HepG2 (cell line): Measurements from ENCODE around the gene TEX26. TPM values are rescaled to one million over a fixed set of nuclear protein-coding genes. Genes with fewer than 3 reads are reported as not detected.

ENCODE experiments used
- ATAC-seq: fragments of 200-7000 bp; cut with Tn5 transposase; 3 replicates; pipeline ENCODE4 v1.9.1; 2020; ENCODE audit warnings: mild to moderate bottlenecking, moderate library complexity
- BruUV-seq: library from RNA; stranded (reverse); fragments of 400-500 nt; replicated peaks from 2 replicates; lab custom pipeline; 2021; lab: Mats Ljungman, UMichigan
- CTCF ChIA-PET: fragments of 300-600 bp; formaldehyde crosslinking; extraction: SDS; loops from one replicate; lab custom pipeline; 2021; ENCODE audit warnings: low total read pairs, inconsistent platforms, low intra/inter-chr PET ratio; lab: Yijun Ruan, JAX
- POLR2A ChIA-PET: fragments of 350-600 bp; sonication (Branson Sonifier 250); formaldehyde crosslinking; loops from one replicate; lab custom pipeline; 2020; ENCODE audit warnings: antibody characterized with exemption, inconsistent platforms; lab: Yijun Ruan, JAX
- DNase-seq: peaks from one replicate; pipeline ENCODE4 v3.0.0-alpha.2; 2015; ENCODE audit warnings: low spot score
- FAIRE-seq: peaks from 3 replicates; lab custom pipeline; 2011; peaks lifted over from hg19 to GRCh38; lab: Jason Lieb, UNC
- H2AFZ ChIP-seq: one replicate; pipeline ENCODE4 v1.6.1; 2011; ENCODE audit warnings: low read length, inconsistent platforms
- H3K27ac ChIP-seq: fragments of 300-600 bp; 3 replicates; pipeline ENCODE4 v1.8.0; 2011; ENCODE audit warnings: mixed run types, mild to moderate bottlenecking, mixed read lengths, low read length, inconsistent platforms; ENCODE audit not compliant: insufficient read depth; ENCODE audit errors: extremely low read length
- H3K27me3 ChIP-seq, 2 experiments: fragments of 200-600 bp in 1 of 2; 2 replicates in 1 of 2; 3 replicates in 1 of 2; pipeline versions ENCODE4 v1.6.0 to v1.8.0; 2011; ENCODE audit warnings: low read length in 2 of 2, mild to moderate bottlenecking in 2 of 2, moderate library complexity in 2 of 2, inconsistent platforms in 1 of 2; ENCODE audit not compliant: insufficient read depth in 2 of 2, control insufficient read depth in 1 of 2
- H3K36me3 ChIP-seq, 2 experiments: fragments of 200-600 bp in 1 of 2; replicated peaks in 1 of 2; 2 replicates in 1 of 2; 3 replicates in 1 of 2; pipeline versions ENCODE4 v1.5.1 to v1.8.0; 2011; ENCODE audit warnings: low read length in 2 of 2, inconsistent platforms in 1 of 2; ENCODE audit not compliant: insufficient read depth in 2 of 2, control insufficient read depth in 1 of 2
- H3K4me1 ChIP-seq: 2 replicates; pipeline ENCODE4 v1.5.1; 2012; ENCODE audit warnings: low read length, inconsistent platforms; ENCODE audit not compliant: insufficient read depth
- H3K4me2 ChIP-seq: 2 replicates; pipeline ENCODE4 v1.6.0; 2011; ENCODE audit warnings: low read depth, low read length, inconsistent platforms
- H3K4me3 ChIP-seq, 3 experiments: fragments of 200-600 bp in 1 of 3; sonication (generic), shearing (Covaris generic) in 1 of 3; replicated peaks in 1 of 3; 2 replicates each; pipeline ENCODE4 v1.5.1; 2011 to 2016; ENCODE audit warnings: low read length in 3 of 3, inconsistent platforms in 2 of 3, low read depth in 2 of 3, mild to moderate bottlenecking in 2 of 3, control low read depth in 1 of 3, mixed read lengths in 1 of 3; ENCODE audit not compliant: insufficient read depth in 1 of 3
- H3K79me2 ChIP-seq: one replicate; pipeline ENCODE4 v1.6.1; 2011; ENCODE audit warnings: low read length, inconsistent platforms; ENCODE audit not compliant: insufficient read depth
- H3K9ac ChIP-seq: 2 replicates; pipeline ENCODE4 v1.6.0; 2011; ENCODE audit warnings: mild to moderate bottlenecking, low read depth, low read length, inconsistent platforms; ENCODE audit not compliant: insufficient read depth
- H3K9me3 ChIP-seq: 2 replicates; pipeline ENCODE4 v1.5.1; 2012; ENCODE audit warnings: mild to moderate bottlenecking, low read length
- H4K20me1 ChIP-seq: 2 replicates; pipeline ENCODE4 v1.6.0; 2011; ENCODE audit warnings: inconsistent platforms, mild to moderate bottlenecking, low read length, moderate library complexity; ENCODE audit not compliant: insufficient read depth
- ARNT ChIP-seq: fragments of 450-650 bp; IDR thresholded peaks from 2 replicates; pipeline ENCODE4 v1.6.1; 2017
- PHF21A ChIP-seq: sonication (generic); formaldehyde crosslinking; IDR thresholded peaks from 2 replicates; pipeline ENCODE4 v1.5.0; 2020; ENCODE audit warnings: mild to moderate bottlenecking, missing genetic modification reagents
- PRDM10 ChIP-seq: sonication (generic); formaldehyde crosslinking; IDR thresholded peaks from 2 replicates; pipeline ENCODE4 v1.4.0; 2020; ENCODE audit warnings: low read depth, missing genetic modification reagents
- TGIF2 ChIP-seq: IDR thresholded peaks from 2 replicates; pipeline ENCODE4 v1.6.1; 2016; ENCODE audit warnings: control low read depth, missing compliant biosample characterization
- WGBS: methylation state at CpG from one replicate; pipeline ENCODE4 v1.1.6; 2017; ENCODE audit warnings: low lambda C conversion rate; 5-methylcytosine and 5-hydroxymethylcytosine counted together
- in situ Hi-C: cut with HindIII; loops from 2 replicates; pipeline ENCODE4 v1.10.0; 2017; ENCODE audit warnings: low pct_unique_long_range_greater_than_20kb; ENCODE audit not compliant: extremely low pct_ligation_motif_present
- intact Hi-C: fragments of 100-400 bp; cut with micrococcal nuclease; formaldehyde crosslinking; loops from one replicate; pipeline ENCODE4 v1.10.0; 2022; ENCODE audit not compliant: unreplicated experiment
- polyA plus RNA-seq, 8 experiments: library from polyadenylated mRNA; depleted of rRNA in 3 of 8; stranded (reverse) in 7 of 8; unstranded in 1 of 8; fragments of >200 nt; fragmentation: Illumina TruSeq in 4 of 8; extraction: Trizol in 4 of 8; gene quantifications; 2 replicates each; pipeline versions ENCODE4 v1.2.1 to v1.2.3, GENCODE V29; 2011 to 2016; ENCODE audit warnings: low read depth in 4 of 8, missing spikeins in 1 of 8, mixed read lengths in 1 of 8; ENCODE audit not compliant: insufficient read depth in 1 of 8
- total RNA-seq, 5 experiments: library from RNA; depleted of rRNA; stranded (reverse); fragments of >200 nt; fragmentation: Illumina TruSeq; extraction: Trizol; gene quantifications; 2 replicates each; pipeline ENCODE4 v1.2.3, GENCODE V29; 2016; ENCODE audit warnings: low read depth in 1 of 5
- TF ChIP-seq, protein P1 (sequence below): sonication (generic); formaldehyde crosslinking; IDR thresholded peaks from 2 replicates; pipeline ENCODE4 v1.4.0; 2020; ENCODE audit warnings: missing genetic modification reagents; ENCODE audit errors: not compliant biosample characterization
- TF ChIP-seq, protein P2 (sequence below), 2 experiments: fragments of 450-650 bp in 1 of 2; sonication (generic) in 1 of 2; formaldehyde crosslinking in 1 of 2; IDR thresholded peaks; 2 replicates each; pipeline versions ENCODE4 v1.6.1 to v1.8.0; 2016 to 2022; ENCODE audit warnings: antibody characterized with exemption in 1 of 2, mild to moderate bottlenecking in 1 of 2, missing genetic modification reagents in 1 of 2
- TF ChIP-seq, protein P3 (sequence below): sonication (generic); formaldehyde crosslinking; IDR thresholded peaks from 2 replicates; pipeline ENCODE4 v1.5.0; 2020; ENCODE audit warnings: missing genetic modification reagents, mild to moderate bottlenecking, borderline replicate concordance

The TEX26 gene
- total and polyA plus RNA-seq, 2 of the 13 experiments (the other 11 are each of a cell fraction or from before 2014, with no cell fraction given): not detected

- intact Hi-C loops: no loop called here
- in situ Hi-C loops: no loop called here
Measured at GRCh38 chr13:30884543-30884942, 47.9 kb upstream of the TEX26 start.

More at GRCh38 chr13:30884543-30884942, 47.9 kb upstream of the TEX26 start:
- peaks cover 12% of the 10 kb centered on the region for H3K4me1 ChIP-seq
- H2AFZ ChIP-seq: no peak overlapping the region
- ChIA-PET CTCF (no interaction called here), POLR2A (no interaction called here)
- no peak for ATAC-seq
- H3K9me3 ChIP-seq: peaks cover 7% of the 10 kb centered on the region
- H4K20me1 ChIP-seq: no peaks in the 10 kb centered on the region
- FAIRE-seq: no peak
- H3K79me2 ChIP-seq: no peaks in the 10 kb centered on the region
- no peaks in the 10 kb centered on the region for H3K36me3 ChIP-seq
- no peak overlapping the region for H3K9ac ChIP-seq
- H3K27me3 ChIP-seq: no peaks in the 10 kb centered on the region; a peak in 2 of 5 replicates
- no TSS peak for BruUV-seq
- DNase-seq: no peak
- H3K4me2 ChIP-seq: no peak overlapping the region
- TF ChIP-seq TGIF2 (CRISPR knock-in tag): no peak
- TF ChIP-seq, protein P1, sequence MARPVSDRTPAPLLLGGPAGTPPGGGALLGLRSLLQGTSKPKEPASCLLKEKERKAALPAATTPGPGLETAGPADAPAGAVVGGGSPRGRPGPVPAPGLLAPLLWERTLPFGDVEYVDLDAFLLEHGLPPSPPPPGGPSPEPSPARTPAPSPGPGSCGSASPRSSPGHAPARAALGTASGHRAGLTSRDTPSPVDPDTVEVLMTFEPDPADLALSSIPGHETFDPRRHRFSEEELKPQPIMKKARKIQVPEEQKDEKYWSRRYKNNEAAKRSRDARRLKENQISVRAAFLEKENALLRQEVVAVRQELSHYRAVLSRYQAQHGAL (CRISPR knock-in tag): no peak
- TF ChIP-seq, protein P2, sequence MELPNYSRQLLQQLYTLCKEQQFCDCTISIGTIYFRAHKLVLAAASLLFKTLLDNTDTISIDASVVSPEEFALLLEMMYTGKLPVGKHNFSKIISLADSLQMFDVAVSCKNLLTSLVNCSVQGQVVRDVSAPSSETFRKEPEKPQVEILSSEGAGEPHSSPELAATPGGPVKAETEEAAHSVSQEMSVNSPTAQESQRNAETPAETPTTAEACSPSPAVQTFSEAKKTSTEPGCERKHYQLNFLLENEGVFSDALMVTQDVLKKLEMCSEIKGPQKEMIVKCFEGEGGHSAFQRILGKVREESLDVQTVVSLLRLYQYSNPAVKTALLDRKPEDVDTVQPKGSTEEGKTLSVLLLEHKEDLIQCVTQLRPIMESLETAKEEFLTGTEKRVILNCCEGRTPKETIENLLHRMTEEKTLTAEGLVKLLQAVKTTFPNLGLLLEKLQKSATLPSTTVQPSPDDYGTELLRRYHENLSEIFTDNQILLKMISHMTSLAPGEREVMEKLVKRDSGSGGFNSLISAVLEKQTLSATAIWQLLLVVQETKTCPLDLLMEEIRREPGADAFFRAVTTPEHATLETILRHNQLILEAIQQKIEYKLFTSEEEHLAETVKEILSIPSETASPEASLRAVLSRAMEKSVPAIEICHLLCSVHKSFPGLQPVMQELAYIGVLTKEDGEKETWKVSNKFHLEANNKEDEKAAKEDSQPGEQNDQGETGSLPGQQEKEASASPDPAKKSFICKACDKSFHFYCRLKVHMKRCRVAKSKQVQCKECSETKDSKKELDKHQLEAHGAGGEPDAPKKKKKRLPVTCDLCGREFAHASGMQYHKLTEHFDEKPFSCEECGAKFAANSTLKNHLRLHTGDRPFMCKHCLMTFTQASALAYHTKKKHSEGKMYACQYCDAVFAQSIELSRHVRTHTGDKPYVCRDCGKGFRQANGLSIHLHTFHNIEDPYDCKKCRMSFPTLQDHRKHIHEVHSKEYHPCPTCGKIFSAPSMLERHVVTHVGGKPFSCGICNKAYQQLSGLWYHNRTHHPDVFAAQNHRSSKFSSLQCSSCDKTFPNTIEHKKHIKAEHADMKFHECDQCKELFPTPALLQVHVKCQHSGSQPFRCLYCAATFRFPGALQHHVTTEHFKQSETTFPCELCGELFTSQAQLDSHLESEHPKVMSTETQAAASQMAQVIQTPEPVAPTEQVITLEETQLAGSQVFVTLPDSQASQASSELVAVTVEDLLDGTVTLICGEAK (IDR thresholded peaks at IDR 0.05): no peak
- TF ChIP-seq, protein P2 (CRISPR knock-in tag; IDR thresholded peaks at IDR 0.05): no peak
- TF ChIP-seq, protein P3, sequence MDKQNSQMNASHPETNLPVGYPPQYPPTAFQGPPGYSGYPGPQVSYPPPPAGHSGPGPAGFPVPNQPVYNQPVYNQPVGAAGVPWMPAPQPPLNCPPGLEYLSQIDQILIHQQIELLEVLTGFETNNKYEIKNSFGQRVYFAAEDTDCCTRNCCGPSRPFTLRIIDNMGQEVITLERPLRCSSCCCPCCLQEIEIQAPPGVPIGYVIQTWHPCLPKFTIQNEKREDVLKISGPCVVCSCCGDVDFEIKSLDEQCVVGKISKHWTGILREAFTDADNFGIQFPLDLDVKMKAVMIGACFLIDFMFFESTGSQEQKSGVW: no peak
- TF ChIP-seq PHF21A (CRISPR knock-in tag): no peak
- TF ChIP-seq ARNT: no peak
- no peak for TF ChIP-seq PRDM10 (CRISPR knock-in tag)
- WGBS: 57% methylated on average over 5 of the region's 5 CpGs
- no peak overlapping the region for H3K27ac ChIP-seq
- H3K4me3 ChIP-seq: no peak overlapping the region
